Lower lobe of right lung (tissue), 2 donors: ENCODE data around the gene GPR152. TPM values are rescaled to one million over a fixed set of nuclear protein-coding genes. Genes with fewer than 3 reads are reported as not detected.

Experiments
- ATAC-seq, 2 donors: fragments of 200-7000 bp; cut with Tn5 transposase; one replicate each; pipeline ENCODE4 v1.9.1; 2020 to 2022; ENCODE audit warnings: mild to moderate bottlenecking in 2 of 2, moderate library complexity in 2 of 2
- DNase-seq: peaks from one replicate; pipeline ENCODE4 v3.0.0-alpha.2; 2020
- H3K27ac ChIP-seq: fragments of 200-600 bp; one replicate; pipeline ENCODE4 v1.8.0; 2022
- H3K27me3 ChIP-seq: fragments of 200-600 bp; one replicate; pipeline ENCODE4 v1.8.0; 2022; ENCODE audit warnings: low read depth
- H3K36me3 ChIP-seq: fragments of 200-600 bp; one replicate; pipeline ENCODE4 v1.8.0; 2022; ENCODE audit warnings: mild to moderate bottlenecking
- H3K4me1 ChIP-seq: fragments of 200-600 bp; one replicate; pipeline ENCODE4 v1.8.0; 2022
- H3K4me3 ChIP-seq: fragments of 200-600 bp; one replicate; pipeline ENCODE4 v1.8.0; 2022; ENCODE audit warnings: mild to moderate bottlenecking
- H3K9me3 ChIP-seq: fragments of 200-600 bp; one replicate; pipeline ENCODE4 v1.8.0; 2022
- intact Hi-C: fragments of 100-400 bp; cut with DNase I; formaldehyde crosslinking; loops from one replicate; pipeline ENCODE4 v1.11.0; 2022
- total RNA-seq: library from RNA; stranded (reverse); fragmentation: NEBNext Ultra II Directional; extraction: Animal tissue kit (Norgen Biotek cat#: 25700); gene quantifications from one replicate; pipeline ENCODE4 v1.2.1, GENCODE V29; 2021
- TF ChIP-seq, protein P1 (sequence below): fragments of 200-600 bp; IDR thresholded peaks from one replicate; pipeline ENCODE4 v1.8.0; 2022; ENCODE audit warnings: antibody characterized with exemption, mild to moderate bottlenecking
- donor health status: DM: no; HTN: yes; CAD: no; lungs with severe emphysema.

Gene GPR152
- total RNA-seq, 1 donor from 2014 or later, result not detected

DNA sequence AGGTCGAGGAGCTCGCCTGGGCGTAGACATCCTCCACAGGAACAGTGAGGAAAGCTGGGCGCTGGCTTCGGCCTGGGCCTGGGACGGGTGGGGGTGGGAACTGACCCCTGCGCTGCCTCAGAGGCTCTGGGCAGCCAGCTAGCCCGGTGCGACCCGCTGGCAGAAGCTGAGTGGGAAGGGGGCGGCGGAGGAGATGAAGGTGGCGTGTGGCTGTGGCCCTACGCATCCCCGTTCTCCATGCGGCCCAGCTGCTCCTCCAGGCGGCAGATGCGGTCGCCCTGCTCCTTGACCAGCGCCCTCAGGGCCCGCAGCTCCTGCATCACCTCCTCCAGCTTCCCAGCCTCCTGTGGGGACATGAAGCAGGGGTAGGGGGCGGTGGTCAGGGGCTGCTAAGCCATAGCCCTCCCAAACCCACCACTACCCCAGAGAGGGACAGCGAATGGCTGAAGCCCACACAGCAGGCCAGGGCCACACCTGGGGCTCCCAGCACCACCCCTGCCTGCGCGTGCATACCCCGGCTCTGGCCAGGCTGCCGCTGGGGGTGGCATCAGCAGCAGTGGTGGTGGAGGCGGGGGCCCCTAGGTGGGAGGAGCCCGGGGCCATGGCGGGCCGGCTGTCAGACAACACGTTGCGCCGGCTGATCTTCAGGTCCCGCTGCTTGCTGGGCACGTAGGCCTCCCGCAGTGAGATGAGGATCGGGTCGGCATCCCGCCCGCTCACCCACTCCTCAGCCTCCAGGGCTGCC lies 14.2 kb downstream of the GPR152 start:
- Histone ChIP-seq H3K36me3 (peaks cover 80% of the 10 kb centered on the region), H3K27me3 (no peaks in the 10 kb centered on the region), H3K4me3 (peak overlapping the region; percentile 50), H3K9me3 (no peaks in the 10 kb centered on the region), H3K4me1 (peaks cover 37% of the 10 kb centered on the region), H3K27ac (peak overlapping the region; percentile 18)
- DNase-seq (no peak), ATAC-seq (peak in 1 of 2 donors; percentile 4)
- TF ChIP-seq, protein P1, sequence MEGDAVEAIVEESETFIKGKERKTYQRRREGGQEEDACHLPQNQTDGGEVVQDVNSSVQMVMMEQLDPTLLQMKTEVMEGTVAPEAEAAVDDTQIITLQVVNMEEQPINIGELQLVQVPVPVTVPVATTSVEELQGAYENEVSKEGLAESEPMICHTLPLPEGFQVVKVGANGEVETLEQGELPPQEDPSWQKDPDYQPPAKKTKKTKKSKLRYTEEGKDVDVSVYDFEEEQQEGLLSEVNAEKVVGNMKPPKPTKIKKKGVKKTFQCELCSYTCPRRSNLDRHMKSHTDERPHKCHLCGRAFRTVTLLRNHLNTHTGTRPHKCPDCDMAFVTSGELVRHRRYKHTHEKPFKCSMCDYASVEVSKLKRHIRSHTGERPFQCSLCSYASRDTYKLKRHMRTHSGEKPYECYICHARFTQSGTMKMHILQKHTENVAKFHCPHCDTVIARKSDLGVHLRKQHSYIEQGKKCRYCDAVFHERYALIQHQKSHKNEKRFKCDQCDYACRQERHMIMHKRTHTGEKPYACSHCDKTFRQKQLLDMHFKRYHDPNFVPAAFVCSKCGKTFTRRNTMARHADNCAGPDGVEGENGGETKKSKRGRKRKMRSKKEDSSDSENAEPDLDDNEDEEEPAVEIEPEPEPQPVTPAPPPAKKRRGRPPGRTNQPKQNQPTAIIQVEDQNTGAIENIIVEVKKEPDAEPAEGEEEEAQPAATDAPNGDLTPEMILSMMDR, result no peak
- intact Hi-C loops, result no loop called here

DNA sequence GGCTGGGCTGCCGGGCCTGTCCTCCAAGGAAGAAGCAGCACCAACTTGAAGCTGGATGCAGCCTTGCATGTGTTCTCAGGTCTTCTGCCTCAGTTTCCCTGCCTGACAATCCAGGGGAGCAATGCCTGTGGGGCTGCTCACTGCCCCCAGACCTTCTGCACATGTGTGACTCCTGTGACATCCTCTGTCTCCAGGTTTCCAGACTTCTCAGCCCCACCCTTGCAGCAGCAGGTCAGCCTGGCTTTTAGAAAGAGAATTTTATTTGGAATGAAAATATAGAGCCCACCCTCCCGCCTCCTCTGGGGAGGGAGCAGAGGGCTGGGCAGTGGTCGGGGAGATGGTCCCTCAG lies 14.7 kb downstream of the GPR152 start:
- H3K36me3 ChIP-seq, result peaks cover 85% of the 10 kb centered on the region
- H3K4me1 ChIP-seq, result peaks cover 35% of the 10 kb centered on the region
- DNase-seq (no peak), ATAC-seq (no peak)
- H3K9me3 ChIP-seq, result no peaks in the 10 kb centered on the region
- TF ChIP-seq, protein P1, result no peak
- no peaks in the 10 kb centered on the region for H3K27me3 ChIP-seq
- intact Hi-C loops, result no loop called here
- H3K27ac ChIP-seq, result peak overlapping the region; percentile 58
- peak overlapping the region; percentile 50 for H3K4me3 ChIP-seq

DNA sequence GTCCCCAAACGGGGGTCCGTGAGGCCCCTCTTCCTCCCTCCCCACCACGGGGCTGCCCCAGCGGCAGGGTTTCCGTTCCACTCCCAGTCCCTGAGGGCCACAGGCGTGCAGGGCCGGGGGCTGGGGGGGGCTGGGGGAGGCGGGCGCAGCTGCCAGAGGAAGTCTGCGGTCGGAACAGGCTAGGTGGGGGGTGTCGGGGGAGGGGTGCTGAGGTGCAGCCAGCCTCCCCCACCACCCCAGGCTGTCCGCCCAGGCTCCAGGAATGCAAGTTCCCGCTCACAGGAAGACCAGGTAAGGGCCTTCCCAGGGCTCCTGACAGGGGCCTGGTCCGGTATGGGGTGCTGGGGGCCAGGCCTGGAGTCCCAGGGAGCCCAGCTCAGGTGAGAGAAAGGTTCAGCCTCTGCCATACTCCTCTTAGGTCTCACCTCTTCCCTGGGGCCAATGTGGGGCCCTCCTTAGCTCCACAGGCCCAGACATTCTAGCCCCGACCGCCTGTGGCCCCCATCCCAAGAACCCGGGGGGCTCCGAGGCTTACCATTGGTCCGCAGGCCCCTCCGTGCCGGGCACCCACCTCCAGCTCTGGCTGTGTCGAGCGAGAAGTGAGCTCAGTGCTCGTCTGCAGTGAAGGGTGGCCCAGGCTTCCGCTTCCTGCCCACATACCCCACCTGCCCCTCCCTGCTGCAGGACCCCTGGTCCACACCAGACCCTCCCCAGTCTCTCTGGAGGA lies 15.3 kb downstream of the GPR152 start, which contains the start of gene PTPRCAP:
TSS of gene PTPRCAP (minus strand) at position 601 of the 727 bp plus-strand sequence. CDS start at position 538, 63 bp downstream.
- H3K4me3 ChIP-seq, result peak within 1 kb of the TSS; percentile 50
- TF ChIP-seq, protein P1, result no peak

DNA sequence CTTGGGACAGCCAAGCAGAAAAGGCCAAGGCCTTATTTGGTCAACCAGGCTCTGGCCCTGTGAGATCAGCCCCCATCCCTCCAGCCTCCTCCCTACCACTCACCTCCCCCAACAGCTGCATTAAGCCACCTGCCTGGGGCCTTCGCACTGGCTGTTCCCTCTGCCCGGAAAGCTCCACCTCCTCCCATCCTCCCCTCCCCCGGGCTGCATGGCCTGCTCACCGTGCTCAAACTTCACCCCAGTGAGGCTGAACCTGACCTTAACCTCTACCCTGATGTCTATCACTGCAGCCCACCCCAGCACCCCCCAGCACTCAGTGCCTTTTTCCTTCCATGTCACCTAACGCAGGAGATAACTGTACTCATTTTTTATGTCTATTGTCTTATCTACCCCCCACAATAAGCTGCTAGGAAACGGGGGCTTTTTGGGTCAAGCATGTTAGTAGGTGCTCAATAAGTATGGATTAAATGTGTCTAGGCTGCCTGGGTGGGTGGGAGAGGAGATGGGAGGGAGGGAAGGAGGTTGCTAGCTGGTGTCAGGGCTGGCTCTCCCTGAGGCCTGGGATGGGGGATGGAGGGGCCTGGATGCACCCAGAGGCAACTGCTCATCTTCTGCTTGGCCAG lies 16.0 kb downstream of the GPR152 start:
- H3K4me3 ChIP-seq, result peak overlapping the region; percentile 50

More for the DNA sequence above, 15.3 kb downstream of the GPR152 start, which contains the start of gene PTPRCAP:
- Histone ChIP-seq H3K27ac (peak within 1 kb of the TSS; percentile 58), H3K9me3 (no peaks in the 10 kb centered on the region), H3K27me3 (no peaks in the 10 kb centered on the region), H3K4me1 (peaks cover 30% of the 10 kb centered on the region), H3K36me3 (peaks cover 89% of the 10 kb centered on the region)
- DNase-seq (no peak), ATAC-seq (peak; percentile 23 to 53)
- intact Hi-C loops, result no loop called here

More for the DNA sequence above, 16.0 kb downstream of the GPR152 start:
- Histone ChIP-seq H3K27me3 (no peaks in the 10 kb centered on the region), H3K4me1 (peaks cover 23% of the 10 kb centered on the region), H3K27ac (peak overlapping the region; percentile 58), H3K9me3 (no peaks in the 10 kb centered on the region), H3K36me3 (peaks cover 89% of the 10 kb centered on the region)
- DNase-seq, result no peak
- ATAC-seq, result peak in 1 of 2 donors; percentile 10
- intact Hi-C loops, result no loop called here
- TF ChIP-seq, protein P1, result no peak
